ENCODE measurements around the gene P2RX6.

P2RX6 gene

GRCh38 chr22:20980523-20980922, 34.4 kb upstream of the P2RX6 start:
- DNase-seq, result no peak

- no peak for DNase-seq
Observed at GRCh38 chr22:20980938-20981722, 33.8 kb upstream of the P2RX6 start.

DNA sequence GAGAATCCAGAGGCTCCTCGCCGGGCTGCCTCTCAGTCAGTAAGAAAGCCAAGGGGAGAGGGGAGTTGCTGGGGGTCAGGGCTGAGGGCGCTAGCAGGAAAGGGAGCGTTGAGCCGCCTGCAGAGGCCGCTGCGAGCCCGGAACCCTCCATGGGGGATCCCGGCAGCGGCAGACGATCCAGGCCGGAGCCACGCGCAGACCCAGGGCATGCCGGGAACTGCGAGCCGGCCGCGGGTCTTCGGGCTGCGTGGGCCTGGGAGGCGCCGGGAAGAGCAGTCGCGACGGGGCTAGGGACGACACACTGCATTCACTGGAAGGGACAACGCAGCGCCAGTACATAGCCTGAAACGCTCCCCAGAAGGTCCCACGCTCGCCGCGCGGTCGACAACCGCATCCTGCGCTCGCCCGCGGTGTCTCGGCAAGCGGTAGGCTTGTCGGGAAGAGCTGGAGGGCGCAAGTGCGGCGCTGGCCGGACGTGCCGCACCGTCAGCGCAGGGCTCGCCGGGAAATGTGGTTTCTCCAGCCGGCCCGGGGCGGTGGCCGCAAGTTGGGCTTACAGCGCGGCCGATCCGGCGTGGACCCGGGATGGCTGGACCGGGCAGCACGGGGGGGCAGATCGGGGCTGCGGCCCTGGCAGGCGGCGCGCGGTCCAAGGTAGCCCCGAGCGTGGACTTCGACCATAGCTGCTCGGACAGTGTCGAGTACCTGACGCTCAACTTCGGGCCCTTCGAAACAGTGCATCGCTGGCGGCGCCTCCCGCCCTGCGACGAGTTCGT, 33.0 kb upstream of the P2RX6 start, which contains the start of gene LZTR1:
LZTR1 (plus strand) TSS at position 511 of the 776 bp plus-strand sequence; CDS start at position 586, 75 bp downstream.
- peak; percentile 48 for DNase-seq

GRCh38 chr22:20982563-20982882, 32.4 kb upstream of the P2RX6 start:
- DNase-seq, result no peak

- DNase-seq, result no peak
Observed at GRCh38 chr22:20983081-20983771, 31.7 kb upstream of the P2RX6 start.

DNA sequence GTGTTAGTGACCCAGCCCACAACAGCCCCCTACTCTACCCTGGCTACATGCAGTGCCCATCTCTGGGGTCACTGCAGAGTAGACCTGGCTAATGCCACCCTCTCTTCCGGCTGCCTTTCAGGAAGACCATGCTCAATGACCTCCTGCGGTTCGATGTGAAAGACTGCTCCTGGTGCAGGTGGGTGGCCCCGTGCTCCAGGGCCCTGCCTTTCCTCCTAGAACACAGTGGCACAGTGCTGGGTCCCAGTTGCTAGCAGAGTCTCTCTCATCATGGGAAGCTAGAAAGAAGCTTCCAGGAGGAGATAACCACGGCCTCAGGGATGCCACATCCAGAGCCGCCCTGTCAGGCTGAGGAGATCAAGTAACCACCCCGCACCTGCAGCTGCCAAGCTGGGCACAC, 29.2 kb upstream of the P2RX6 start:
- no peak for DNase-seq

DNA sequence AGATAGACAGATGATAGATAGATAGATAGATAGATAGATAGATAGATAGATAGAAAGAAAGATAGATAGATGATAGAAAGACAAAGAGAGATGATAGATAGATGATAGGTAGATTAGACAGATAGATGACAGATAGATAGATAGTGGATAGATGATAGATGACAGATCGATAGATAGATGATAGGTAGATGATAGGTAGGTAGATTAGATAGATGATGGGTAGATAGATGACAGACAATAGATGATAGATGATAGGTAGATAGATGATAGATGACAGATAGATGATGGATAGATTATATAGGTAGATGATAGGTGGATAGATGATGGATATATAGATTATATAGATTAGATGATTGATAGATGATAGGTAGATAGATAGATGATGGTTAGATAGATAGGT, 28.6 kb upstream of the P2RX6 start:
- no peak for DNase-seq

GRCh38 chr22:20987375-20987774, 27.6 kb upstream of the P2RX6 start:
- DNase-seq, result no peak

- DNase-seq, result no peak
Observed at GRCh38 chr22:20988573-20989322, 26.2 kb upstream of the P2RX6 start.

DNA sequence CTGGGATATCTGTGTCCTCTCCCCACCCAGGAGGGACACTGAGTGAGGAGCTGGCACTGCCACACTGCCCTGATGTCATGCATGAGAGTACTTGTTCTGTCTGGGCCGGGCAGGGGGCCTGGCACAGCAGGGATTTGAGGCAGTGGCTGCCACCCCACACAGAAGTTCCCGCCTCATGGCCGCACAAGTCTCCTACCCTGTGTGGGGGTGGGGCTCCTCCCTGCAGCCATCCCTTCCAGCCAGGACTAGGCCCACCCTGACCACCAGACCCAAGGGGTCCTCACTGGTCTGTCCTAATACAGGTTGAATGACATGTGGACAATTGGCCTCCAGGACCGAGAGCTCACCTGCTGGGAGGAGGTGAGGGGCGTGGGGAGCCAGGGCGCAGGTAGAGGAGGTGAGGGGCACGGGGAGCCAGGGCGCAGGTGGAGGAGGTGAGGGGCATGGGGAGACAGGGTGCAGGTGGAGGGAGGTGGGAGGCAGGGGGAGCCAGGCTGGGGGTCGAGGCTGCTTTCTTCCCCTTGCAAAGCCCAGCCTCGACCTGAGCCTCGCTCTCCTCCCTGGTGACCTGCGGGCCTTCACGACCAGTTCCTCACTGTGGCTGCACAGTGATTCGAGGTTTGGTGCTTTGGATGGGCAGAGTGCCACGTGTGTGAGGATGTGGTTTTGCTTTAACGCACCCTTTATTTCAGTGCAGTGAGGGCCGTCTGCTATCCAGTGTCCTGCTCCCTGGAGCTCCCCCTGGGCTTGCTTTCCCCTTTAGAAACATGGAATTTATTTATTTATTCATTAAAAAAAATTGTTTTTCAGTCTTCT, 25.4 kb upstream of the P2RX6 start:
- no peak for DNase-seq

GRCh38 chr22:20990184-20991180, 24.5 kb upstream of the P2RX6 start:
- no peak for DNase-seq

DNA sequence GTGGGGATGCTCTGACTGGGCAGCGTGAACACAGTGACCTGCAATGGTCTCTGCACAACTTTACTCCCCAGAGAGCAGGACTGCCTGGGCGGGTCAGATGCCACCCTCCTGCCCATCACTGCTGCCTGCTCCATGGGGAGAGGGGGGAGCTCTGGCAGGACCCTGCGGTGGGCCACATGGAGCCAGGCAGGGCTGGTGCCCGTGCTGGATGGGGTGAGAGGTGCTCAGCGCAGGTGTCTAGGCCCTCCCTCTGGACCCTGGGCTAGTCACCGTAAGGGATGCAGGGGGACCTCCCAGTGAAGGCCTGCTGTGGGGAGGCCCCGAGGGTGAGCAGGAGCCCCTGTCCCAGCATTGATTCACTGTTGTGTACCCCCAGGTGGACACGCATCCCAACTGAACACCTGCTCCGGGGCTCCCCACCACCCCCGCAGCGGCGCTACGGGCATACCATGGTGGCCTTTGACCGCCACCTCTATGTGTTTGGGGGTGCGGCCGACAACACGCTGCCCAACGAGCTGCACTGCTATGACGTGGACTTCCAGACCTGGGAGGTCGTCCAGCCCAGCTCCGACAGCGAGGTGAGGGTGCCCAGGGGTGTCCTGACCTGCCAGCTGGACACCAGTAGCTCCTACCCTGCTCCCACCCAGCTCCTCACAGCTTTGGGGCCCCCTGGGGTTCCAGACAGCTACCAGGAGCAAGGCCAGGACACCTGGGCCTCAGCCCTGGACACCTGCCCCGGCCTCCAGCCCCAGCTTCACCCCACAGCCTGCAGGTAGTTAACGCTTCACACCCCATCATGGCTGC, 23.5 kb upstream of the P2RX6 start:
- no peak for DNase-seq

DNA sequence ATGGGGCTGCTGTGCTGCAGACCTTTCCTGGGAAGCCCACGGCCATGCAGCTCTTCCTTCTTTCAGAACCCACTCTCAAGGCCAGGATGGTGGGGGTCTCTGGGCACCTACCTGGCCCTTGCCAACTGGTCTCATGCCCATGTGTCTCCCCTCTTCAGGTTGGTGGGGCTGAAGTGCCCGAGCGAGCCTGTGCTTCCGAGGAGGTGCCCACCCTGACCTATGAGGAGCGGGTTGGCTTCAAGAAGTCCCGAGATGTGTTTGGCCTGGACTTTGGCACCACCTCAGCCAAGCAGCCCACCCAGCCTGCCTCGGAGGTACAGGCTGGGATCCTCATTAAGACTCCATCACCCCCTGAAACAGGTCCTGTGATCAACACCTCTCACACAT, 22.9 kb upstream of the P2RX6 start:
- DNase-seq, result no peak

GRCh38 chr22:20992456-20993303, 22.3 kb upstream of the P2RX6 start:
- DNase-seq, result no peak

DNA sequence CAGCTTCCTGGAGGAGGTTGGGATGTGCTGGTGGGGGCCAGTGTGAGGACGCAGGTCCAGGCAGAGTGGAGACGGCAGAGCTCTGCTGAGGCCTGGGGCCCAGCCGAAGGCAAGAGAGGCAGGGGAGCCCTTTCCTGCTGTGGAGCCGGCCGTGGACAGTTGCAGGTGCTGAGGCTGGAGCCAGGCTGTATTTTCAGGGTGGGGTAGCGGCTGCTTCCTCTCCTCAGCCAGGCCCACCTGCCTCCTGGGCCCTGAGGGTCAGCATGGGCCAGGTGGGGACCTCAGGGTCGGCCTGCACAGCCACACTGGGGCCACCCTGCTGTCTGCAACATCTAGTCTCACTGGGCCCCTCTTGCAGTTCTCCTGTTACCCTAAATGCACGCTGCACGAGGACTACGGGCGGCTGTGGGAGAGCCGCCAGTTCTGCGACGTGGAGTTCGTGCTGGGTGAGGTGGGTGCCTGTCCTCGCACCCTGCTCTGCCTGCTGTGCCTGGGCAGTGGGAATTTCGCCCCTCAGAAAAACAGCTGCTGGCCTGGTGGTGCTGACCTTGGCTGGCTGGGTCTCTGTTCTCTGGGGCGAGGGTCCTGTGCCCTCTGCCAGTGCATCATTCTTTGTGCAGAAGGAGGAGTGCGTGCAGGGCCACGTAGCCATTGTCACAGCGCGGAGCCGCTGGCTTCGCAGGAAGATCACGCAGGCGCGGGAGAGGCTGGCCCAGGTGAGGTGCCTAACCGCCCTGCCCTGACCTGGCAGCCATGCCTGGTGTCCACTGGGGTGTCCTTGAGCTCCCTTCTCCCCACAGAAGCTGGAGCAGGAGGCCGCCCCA, 21.4 kb upstream of the P2RX6 start:
- no peak for DNase-seq

- DNase-seq, result no peak
Observed at GRCh38 chr22:20994128-20994901, 20.6 kb upstream of the P2RX6 start.

DNA sequence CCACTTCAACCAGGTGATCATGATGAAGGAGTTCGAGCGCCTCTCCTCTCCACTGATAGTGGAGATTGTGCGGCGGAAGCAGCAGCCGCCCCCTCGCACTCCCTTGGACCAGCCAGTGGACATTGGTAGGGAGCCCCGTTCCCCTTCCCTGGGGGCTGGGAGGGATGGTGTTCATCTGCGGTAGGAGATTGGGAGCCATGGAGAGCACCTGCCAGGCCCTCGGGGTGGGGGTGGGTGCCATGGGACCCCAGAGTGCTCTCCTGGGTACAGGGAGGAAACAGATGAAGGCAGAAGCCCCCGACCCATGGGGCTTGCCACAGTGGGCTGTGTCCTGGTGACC, 20.1 kb upstream of the P2RX6 start:
- DNase-seq, result no peak
